Middle frontal gyrus (tissue), 1 donor: Measurements from ENCODE around the gene ZNF148.
"Not testable (repeated sequence)": the region's sequence is repeated elsewhere in the genome, so short reads cannot be mapped to it uniquely, and the experiment has no call there.

Experiments used
- DNase-seq: peaks from one replicate; pipeline ENCODE4 v3.0.0-alpha.2; 2015; ENCODE audit warnings: low spot score; ENCODE audit errors: extremely low spot score

The ZNF148 gene

GRCh38 chr3:125375950-125376679 lies 990 bp upstream of the ZNF148 start:
- no peak for DNase-seq

DNA sequence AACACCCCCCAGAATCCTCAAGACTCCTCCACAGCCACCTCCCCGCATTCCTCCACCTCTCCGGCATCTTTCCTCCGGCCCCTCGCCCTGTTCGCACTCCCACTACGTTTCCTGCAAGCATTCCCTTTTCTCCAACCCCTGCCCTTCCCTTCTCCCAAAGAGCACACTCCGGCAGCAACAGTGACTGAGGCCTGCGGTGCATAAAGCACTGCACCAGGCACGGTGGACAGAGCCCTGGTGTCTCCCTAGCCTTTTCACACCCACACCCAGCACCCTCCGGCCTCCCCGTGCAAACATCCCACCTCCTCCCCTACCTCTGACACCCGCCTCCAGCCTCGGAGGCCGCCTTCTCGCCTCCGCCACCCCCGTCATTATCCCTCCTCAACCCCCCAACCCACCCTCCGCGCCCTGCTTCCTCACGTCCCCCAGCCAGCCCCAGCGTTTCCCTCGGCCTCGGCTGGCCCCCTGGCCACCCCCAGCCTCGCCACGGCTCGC lies 577 bp downstream of the ZNF148 start:
- no peak for DNase-seq

DNA sequence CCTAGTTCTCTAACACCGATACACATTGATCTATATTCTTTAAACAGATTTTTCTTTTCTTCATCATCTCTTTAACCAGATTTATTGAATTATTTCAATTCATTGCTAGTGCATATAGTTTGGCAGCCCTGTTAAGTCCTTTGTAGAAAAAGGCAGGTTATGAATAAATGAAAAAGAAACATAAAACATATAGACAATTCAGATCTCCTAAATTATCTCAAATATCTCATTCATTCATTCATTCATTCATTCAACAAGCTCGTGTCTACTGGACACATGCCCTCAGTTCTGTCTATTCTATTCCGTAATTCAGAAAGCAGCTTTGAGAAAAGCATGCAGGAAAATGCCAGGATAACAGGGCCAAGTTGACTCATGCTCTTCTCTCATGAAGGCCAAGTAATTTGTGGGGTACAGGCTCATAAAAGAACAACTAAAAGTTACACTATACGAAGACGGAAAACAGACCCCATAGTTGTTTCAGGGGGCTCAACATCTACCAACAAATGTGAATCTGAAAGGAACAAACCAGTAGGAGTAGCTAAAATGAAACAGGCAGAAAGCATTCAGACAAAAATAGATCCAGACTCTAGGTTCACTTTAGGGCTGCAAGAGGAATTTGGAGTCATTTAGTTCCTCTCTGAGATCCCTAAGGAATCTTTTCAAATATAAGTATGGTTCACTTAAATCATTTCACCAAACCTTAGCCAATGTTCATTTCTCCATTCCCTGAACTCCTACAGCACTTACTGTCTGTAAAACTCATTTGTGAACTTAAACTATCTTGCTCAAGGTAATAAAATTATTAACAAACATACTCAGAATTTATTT lies 7.5 kb downstream of the ZNF148 start:
- no peak for DNase-seq

DNA sequence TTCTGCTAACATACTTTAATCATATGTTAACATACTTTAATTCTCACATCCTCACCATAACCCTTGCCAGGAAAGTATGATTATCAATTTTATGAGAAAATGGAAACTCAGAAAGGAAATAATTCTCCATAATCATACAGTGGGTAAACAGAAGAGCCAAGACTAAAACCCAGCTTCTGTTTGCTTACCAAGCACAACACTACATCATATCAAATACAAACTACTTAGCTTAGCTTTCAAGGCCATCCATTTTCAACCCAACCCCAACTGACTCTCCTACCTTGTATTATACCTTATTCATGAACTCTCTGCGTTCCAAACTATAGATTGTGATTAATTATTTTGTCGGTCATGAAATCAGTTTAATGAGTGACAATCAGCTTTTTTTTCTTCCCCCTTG lies 9.0 kb downstream of the ZNF148 start:
- no peak for DNase-seq

GRCh38 chr3:125359700-125360099 lies 15.4 kb downstream of the ZNF148 start:
- DNase-seq: no peak

GRCh38 chr3:125358923-125359322 lies 16.2 kb downstream of the ZNF148 start:
- no peak for DNase-seq

DNA sequence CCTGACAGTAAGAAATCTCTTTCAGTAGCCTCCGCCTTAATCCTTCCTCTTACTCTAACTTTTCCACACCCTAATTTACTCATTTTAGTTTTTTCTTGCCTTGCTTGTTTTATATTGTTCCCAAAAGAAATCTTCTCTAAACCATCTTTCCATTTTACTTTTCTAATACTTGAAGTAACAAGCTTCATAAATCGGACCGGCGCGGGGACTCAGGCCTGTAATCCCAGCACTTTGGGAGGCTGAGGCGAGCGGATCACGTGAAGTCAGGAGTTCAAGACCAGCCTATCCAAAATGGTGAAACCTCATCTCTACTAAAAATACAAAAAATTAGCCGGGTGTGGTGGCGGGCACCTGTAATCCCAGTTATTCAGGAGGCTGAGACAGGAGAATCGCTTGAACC lies 17.3 kb downstream of the ZNF148 start:
- DNase-seq: no peak

GRCh38 chr3:125357032-125357658 lies 18.0 kb downstream of the ZNF148 start:
- no peak for DNase-seq

GRCh38 chr3:125356140-125357026 lies 18.7 kb downstream of the ZNF148 start:
- no peak for DNase-seq

DNA sequence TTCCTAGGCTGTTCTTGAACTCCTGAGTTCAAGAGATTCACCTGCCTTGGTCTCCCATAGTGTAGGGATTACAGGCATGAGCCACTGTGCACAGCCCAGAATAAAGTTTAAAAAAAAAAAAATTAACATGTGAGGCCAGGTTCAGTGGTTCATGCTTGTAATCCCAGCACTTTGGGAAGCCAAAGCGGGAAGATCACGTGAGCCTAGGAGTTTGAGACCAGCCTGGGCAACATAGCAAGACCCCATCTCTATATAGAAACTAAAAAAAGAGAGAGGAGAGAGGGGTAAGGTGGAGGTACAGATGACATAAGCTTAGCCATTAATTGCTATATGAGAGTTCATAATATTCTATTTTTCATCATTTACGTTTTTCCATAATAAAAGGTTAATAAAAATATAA lies 21.5 kb downstream of the ZNF148 start:
- no peak for DNase-seq

GRCh38 chr3:125353128-125353527 lies 22.0 kb downstream of the ZNF148 start:
- no peak for DNase-seq

DNA sequence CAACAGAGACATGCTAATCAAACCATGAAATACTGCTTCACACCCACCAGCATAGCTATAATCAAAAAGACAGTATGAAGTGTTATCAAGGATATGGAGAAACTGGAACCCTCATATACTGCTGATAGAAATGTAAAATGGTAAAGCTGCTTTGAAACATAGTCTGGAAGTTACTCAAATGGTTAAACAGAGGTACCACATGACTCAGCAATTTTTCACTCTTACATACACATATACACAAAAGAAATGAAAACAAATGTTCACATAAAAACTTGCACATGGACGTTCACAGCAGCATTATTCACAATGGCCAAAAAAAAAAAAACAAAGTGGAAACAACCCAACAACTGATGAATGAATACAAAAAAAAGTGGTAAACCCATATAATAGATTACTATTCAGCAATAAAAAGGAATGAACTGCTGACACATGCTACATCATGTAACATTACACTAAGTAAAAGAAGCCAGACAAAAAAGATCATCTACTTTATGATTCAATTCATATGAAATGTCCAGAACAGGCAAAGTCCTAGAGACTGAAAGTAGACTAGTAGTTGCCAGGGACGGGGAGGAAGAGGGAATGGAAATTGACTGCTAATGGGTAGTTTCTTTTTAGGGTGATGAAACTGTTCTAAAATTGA lies 23.2 kb downstream of the ZNF148 start:
- DNase-seq: no peak

DNA sequence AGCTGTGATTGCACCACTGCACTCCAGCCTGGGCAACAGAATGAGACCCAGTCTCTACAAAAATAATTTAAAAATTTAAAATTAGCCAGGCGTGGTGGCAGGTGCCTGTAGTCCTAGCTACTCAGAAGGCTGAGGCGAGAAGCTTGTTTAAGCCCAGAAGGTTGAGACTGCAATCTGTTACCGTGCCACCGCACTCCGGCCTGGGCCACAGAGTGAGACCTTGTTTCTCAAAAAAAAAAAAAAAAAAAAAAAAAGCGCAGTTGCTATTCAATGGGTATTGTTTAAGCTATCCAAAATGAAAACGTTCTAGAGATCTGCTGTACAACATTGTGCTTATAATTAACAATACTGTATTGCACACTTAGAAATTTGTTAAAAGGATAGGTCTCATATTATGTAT lies 24.0 kb downstream of the ZNF148 start:
- DNase-seq: no peak

- DNase-seq: no peak
These were observed 24.5 kb downstream of the ZNF148 start for GRCh38 chr3:125350597-125350996.

GRCh38 chr3:125349556-125350165 lies 25.5 kb downstream of the ZNF148 start:
- no peak for DNase-seq

GRCh38 chr3:125349055-125349454 lies 26.1 kb downstream of the ZNF148 start:
- DNase-seq: no peak

DNA sequence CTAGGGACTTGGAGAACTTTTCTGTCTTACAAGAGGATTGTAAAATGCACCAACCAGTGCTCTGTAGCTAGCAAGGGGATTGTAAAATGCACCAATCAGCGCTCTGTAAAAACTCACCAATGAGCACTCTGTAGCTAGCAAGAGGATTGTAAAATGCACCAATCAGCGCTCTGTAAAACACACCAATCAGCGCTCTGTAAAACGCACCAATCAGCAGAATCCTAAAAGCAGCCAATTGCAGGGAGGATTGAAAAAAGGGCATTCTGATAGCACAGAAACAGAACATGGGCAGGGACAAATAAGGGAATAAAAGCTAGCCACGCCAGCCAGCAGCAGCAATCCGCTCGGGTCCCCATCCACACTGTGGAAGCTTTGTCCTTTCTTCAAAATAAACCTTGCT lies 31.8 kb downstream of the ZNF148 start:
- DNase-seq: not testable (repeated sequence)

- DNase-seq: no peak
These were observed 35.0 kb downstream of the ZNF148 start for GRCh38 chr3:125340121-125340520.

DNA sequence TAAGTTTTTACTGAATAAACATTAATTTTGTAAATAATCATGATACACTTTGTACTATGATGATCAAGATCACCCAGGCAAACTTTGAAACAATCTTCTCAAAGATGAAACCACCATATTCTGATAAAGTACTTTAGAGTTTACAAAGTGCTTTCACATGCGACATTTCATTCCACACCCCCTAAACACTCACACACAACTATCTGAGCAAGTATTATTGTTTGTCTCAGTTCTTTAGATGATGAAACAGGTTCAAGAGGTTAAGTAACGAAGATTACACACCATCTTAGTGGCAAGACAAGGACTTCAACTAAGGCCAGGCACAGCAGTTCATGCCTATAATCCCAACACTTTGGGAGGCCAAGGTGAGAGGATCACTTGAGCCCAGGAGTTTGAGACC lies 37.6 kb downstream of the ZNF148 start:
- DNase-seq: no peak
